Bronchial epithelial cell (primary cell): ENCODE results near the gene WDR7. TPM values are rescaled to one million over a fixed set of nuclear protein-coding genes. Genes with fewer than 3 reads are reported as not detected.

Experiments used
- DNase-seq: peaks from one replicate; pipeline ENCODE4 v3.0.0-alpha.2; 2010; ENCODE audit warnings: low read depth
- FAIRE-seq: peaks from 2 replicates; lab custom pipeline; 2011; peaks lifted over from hg19 to GRCh38; lab: Jason Lieb, UNC
- H3K27me3 ChIP-seq: 2 replicates; pipeline ENCODE4 v1.5.1; 2011; ENCODE audit warnings: low read length; ENCODE audit not compliant: control insufficient read depth, insufficient read depth
- H3K36me3 ChIP-seq: 2 replicates; pipeline ENCODE4 v1.5.1; 2011; ENCODE audit warnings: low read length; ENCODE audit not compliant: control insufficient read depth, insufficient read depth
- H3K4me3 ChIP-seq: 2 replicates; pipeline ENCODE4 v1.5.1; 2011; ENCODE audit warnings: mild to moderate bottlenecking, low read depth, low read length, control low read depth
- CTCF ChIP-seq: IDR thresholded peaks from 2 replicates; pipeline ENCODE4 v1.5.1; 2011; ENCODE audit warnings: mild to moderate bottlenecking, moderate library complexity, low read length, control low read depth, inconsistent platforms; ENCODE audit not compliant: insufficient read depth, severe bottlenecking
- total RNA-seq: library from RNA; depleted of rRNA; stranded (reverse); fragments of >200 nt; gene quantifications from 2 replicates; pipeline ENCODE4 v1.2.1, GENCODE V29; 2014

The WDR7 gene
- total RNA-seq, 1 donor from 2014 or later, result 14.5 TPM

GRCh38 chr18:56672391-56672790 lies 21.2 kb downstream of the WDR7 start:
- no peak for DNase-seq
- no peak for TF ChIP-seq CTCF

GRCh38 chr18:56672981-56673380 lies 21.8 kb downstream of the WDR7 start:
- DNase-seq (no peak), FAIRE-seq (no peak)
- H3K27me3 ChIP-seq, result no peaks in the 10 kb centered on the region
- H3K4me3 ChIP-seq, result no peak overlapping the region
- no peaks in the 10 kb centered on the region for H3K36me3 ChIP-seq
- no peak for TF ChIP-seq CTCF

More at GRCh38 chr18:56672391-56672790, 21.2 kb downstream of the WDR7 start:
- Histone ChIP-seq H3K27me3 (no peaks in the 10 kb centered on the region), H3K36me3 (no peaks in the 10 kb centered on the region), H3K4me3 (no peak overlapping the region)
- FAIRE-seq, result no peak

- no peak for FAIRE-seq
- no peak overlapping the region for H3K4me3 ChIP-seq
Measured at GRCh38 chr18:56676639-56677038, 25.5 kb downstream of the WDR7 start.

GRCh38 chr18:56678836-56679565 lies 27.8 kb downstream of the WDR7 start:
- DNase-seq (peak; percentile 72), FAIRE-seq (peak; percentile 55)
- TF ChIP-seq CTCF, result no peak
- H3K27me3 ChIP-seq, result no peaks in the 10 kb centered on the region
- no peaks in the 10 kb centered on the region for H3K36me3 ChIP-seq
- no peak overlapping the region for H3K4me3 ChIP-seq

More at GRCh38 chr18:56676639-56677038, 25.5 kb downstream of the WDR7 start:
- DNase-seq, result no peak
- H3K36me3 ChIP-seq, result no peaks in the 10 kb centered on the region
- no peaks in the 10 kb centered on the region for H3K27me3 ChIP-seq
- no peak for TF ChIP-seq CTCF

GRCh38 chr18:56684277-56684676 lies 33.1 kb downstream of the WDR7 start:
- H3K36me3 ChIP-seq, result no peaks in the 10 kb centered on the region
- no peak for TF ChIP-seq CTCF
- DNase-seq, result no peak

GRCh38 chr18:56691530-56691929 lies 40.4 kb downstream of the WDR7 start:
- Histone ChIP-seq H3K36me3 (no peaks in the 10 kb centered on the region), H3K4me3 (no peak overlapping the region), H3K27me3 (no peaks in the 10 kb centered on the region)
- DNase-seq (no peak), FAIRE-seq (no peak)
- TF ChIP-seq CTCF, result no peak

More at GRCh38 chr18:56684277-56684676, 33.1 kb downstream of the WDR7 start:
- H3K4me3 ChIP-seq, result no peak overlapping the region
- FAIRE-seq, result no peak
- no peaks in the 10 kb centered on the region for H3K27me3 ChIP-seq
